HEK293T (cell line): ENCODE results near the gene SMC1B.

Experiments
- CTCF ChIA-PET: fragments of 350-600 bp; formaldehyde crosslinking; extraction: SDS; loops from one replicate; lab custom pipeline; 2021; ENCODE audit warnings: antibody characterized with exemption, inconsistent platforms; lab: Yijun Ruan, JAX
- POLR2A ChIA-PET: fragments of 350-600 bp; formaldehyde crosslinking; extraction: SDS; loops from one replicate; lab custom pipeline; 2020; ENCODE audit warnings: antibody characterized with exemption, inconsistent platforms; lab: Yijun Ruan, JAX
- DNase-seq: peaks from one replicate; pipeline ENCODE4 v3.0.0; 2012; ENCODE audit warnings: mixed read lengths; ENCODE audit errors: extremely low spot score
- ARNT ChIP-seq: fragments of 450-650 bp; IDR thresholded peaks from 2 replicates; pipeline ENCODE4 v1.6.1; 2017; ENCODE audit warnings: mild to moderate bottlenecking
- BHLHE40 ChIP-seq: fragments of 450-650 bp; IDR thresholded peaks from 2 replicates; pipeline ENCODE4 v1.6.1; 2016; ENCODE audit warnings: mild to moderate bottlenecking, moderate library complexity, borderline replicate concordance
- CTBP1 ChIP-seq: fragments of 450-650 bp; IDR thresholded peaks from 2 replicates; pipeline ENCODE4 v1.6.1; 2016; ENCODE audit warnings: borderline replicate concordance
- ELF4 ChIP-seq: fragments of 450-650 bp; IDR thresholded peaks from 2 replicates; pipeline ENCODE4 v1.6.1; 2017; ENCODE audit warnings: antibody characterized with exemption
- FOXA1 ChIP-seq: fragments of 450-650 bp; IDR thresholded peaks from 2 replicates; pipeline ENCODE4 v1.6.1; 2016; ENCODE audit warnings: mild to moderate bottlenecking
- FOXK2 ChIP-seq: fragments of 450-650 bp; IDR thresholded peaks from 2 replicates; pipeline ENCODE4 v1.6.1; 2016; ENCODE audit warnings: mild to moderate bottlenecking
- FOXM1 ChIP-seq: fragments of 450-650 bp; IDR thresholded peaks from 2 replicates; pipeline ENCODE4 v1.6.1; 2017; ENCODE audit warnings: mild to moderate bottlenecking, borderline replicate concordance
- HDGF ChIP-seq: fragments of 450-650 bp; IDR thresholded peaks from 2 replicates; pipeline ENCODE4 v1.6.1; 2017; ENCODE audit warnings: antibody characterized with exemption, borderline replicate concordance
- L3MBTL2 ChIP-seq: fragments of 450-650 bp; conservative IDR thresholded peaks from 2 replicates; pipeline ENCODE4 v1.6.1; 2016; ENCODE audit warnings: mild to moderate bottlenecking
- LEF1 ChIP-seq: fragments of 450-650 bp; IDR thresholded peaks from 2 replicates; pipeline ENCODE4 v1.6.1; 2017; ENCODE audit warnings: mild to moderate bottlenecking, borderline replicate concordance
- NFRKB ChIP-seq: fragments of 450-650 bp; IDR thresholded peaks from 2 replicates; pipeline ENCODE4 v1.6.1; 2016; ENCODE audit warnings: mild to moderate bottlenecking, moderate library complexity
- SP1 ChIP-seq: fragments of 450-650 bp; IDR thresholded peaks from 2 replicates; pipeline ENCODE4 v1.6.1; 2017
- SUZ12 ChIP-seq: fragments of 450-650 bp; IDR thresholded peaks from 2 replicates; pipeline ENCODE4 v1.6.1; 2016; ENCODE audit warnings: mild to moderate bottlenecking
- TARDBP ChIP-seq: fragments of 450-650 bp; IDR thresholded peaks from 2 replicates; pipeline ENCODE4 v1.6.1; 2016
- ZNF384 ChIP-seq: fragments of 450-650 bp; IDR thresholded peaks from 2 replicates; pipeline ENCODE4 v1.6.1; 2016
- TF ChIP-seq, protein P1 (sequence below): fragments of 450-650 bp; IDR thresholded peaks from 2 replicates; pipeline ENCODE4 v1.6.1; 2016

SMC1B gene

DNA sequence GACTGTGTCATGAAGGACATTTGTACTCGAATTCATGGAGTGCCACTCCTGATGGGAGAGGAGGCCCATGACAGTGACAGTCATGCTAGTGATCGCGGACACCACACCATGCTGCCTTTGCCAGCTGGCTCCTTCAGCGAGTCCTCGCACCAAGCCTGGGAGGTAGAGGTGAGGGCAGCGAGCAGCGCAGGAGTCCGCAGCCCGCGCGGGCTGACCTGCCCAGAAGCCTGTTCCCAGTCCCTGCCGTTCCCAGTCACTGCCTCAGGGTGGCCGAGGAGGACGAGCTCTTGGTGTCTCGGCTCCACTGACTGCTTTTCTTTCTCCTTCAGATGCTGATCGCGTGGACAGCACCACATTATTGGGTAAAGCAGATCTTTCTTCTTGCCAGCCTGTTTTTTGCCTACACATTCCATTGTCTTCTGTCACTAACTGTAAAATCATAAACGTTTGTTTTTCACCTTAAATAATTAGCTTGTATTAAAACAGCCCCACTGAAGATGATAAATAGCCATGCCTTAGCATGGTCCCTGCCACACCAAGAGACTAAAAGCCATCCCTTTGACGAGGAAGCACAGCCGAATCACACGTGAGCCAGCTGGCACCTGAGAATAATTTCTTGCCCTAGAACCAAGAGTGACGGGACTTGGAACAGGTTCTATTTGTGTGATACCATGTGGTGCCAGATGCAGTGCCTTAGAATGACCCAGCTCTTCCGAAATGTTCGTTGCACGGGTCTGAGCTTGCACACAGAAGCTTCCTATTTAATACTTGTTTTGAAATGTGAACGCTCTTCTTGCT lies 78.2 kb downstream of the SMC1B start:
- ChIA-PET CTCF (no interaction called here), POLR2A (no interaction called here)
- TF ChIP-seq LEF1 (no peak), SUZ12 (no peak), L3MBTL2 (no peak), NFRKB (no peak), HDGF (no peak), FOXK2 (no peak), CTBP1 (no peak)
- TF ChIP-seq, protein P1, sequence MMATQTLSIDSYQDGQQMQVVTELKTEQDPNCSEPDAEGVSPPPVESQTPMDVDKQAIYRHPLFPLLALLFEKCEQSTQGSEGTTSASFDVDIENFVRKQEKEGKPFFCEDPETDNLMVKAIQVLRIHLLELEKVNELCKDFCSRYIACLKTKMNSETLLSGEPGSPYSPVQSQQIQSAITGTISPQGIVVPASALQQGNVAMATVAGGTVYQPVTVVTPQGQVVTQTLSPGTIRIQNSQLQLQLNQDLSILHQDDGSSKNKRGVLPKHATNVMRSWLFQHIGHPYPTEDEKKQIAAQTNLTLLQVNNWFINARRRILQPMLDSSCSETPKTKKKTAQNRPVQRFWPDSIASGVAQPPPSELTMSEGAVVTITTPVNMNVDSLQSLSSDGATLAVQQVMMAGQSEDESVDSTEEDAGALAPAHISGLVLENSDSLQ = no peak
- DNase-seq = peak; percentile 33

DNA sequence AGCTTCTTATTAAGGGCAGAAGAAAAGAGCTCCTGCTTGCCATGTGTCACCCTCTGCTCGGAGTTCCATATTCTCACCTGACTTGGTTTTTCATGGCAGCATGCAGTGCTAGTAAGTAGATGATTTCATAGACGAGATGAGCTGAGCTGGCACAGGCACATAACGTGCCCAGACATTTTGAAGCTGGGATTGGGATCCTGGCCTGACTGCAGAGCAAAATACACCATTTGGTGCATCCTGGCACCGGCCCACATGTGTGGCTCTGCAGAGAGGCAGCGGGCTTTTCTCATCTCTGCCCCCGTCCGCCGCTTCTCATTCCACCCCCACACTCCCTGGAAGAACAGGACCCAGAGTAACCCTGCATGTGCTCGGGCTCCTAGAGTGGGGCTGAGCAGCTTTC lies 78.9 kb downstream of the SMC1B start:
- DNase-seq = no peak
- ChIA-PET CTCF (interaction anchor here (0.9 kb wide), 1 partner anchor 9 kb away, joined by 3 read pairs; no protein-coding TSS in a partner anchor), POLR2A (no interaction called here)
- TF ChIP-seq ARNT (no peak), CTBP1 (no peak), ZNF384 (no peak), L3MBTL2 (no peak), NFRKB (no peak), SUZ12 (no peak), FOXK2 (no peak), SP1 (no peak), HDGF (no peak), LEF1 (no peak)
- TF ChIP-seq, protein P1 = no peak

DNA sequence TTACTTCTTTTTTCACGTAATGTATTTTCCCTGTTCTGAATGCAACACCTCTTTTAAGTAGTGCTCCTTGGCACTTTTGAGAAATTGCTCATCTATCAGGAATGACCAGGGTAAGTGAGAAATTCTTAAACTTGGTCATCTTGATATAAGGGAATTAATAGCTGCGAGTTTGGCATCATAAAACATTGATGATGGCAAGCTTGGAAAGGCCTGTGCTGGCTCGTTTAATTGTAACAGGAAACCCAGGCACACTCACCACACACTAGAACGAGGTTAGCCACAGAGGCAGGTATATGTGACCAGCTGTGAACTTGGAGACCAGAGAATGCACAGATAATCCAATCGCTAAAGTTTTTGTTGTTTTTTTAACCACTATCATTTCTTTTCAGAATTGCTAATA lies 79.3 kb downstream of the SMC1B start:
- TF ChIP-seq BHLHE40 (no peak), NFRKB (no peak), SUZ12 (no peak), HDGF (no peak), FOXM1 (no peak), FOXK2 (no peak), LEF1 (no peak), FOXA1 (no peak), CTBP1 (no peak), ELF4 (no peak), L3MBTL2 (no peak), SP1 (no peak)
- TF ChIP-seq, protein P1 = no peak
- ChIA-PET POLR2A (no interaction called here), CTCF (interaction anchor here (0.9 kb wide), 1 partner anchor 10 kb away, joined by 3 read pairs; no protein-coding TSS in a partner anchor)
- DNase-seq = no peak

DNA sequence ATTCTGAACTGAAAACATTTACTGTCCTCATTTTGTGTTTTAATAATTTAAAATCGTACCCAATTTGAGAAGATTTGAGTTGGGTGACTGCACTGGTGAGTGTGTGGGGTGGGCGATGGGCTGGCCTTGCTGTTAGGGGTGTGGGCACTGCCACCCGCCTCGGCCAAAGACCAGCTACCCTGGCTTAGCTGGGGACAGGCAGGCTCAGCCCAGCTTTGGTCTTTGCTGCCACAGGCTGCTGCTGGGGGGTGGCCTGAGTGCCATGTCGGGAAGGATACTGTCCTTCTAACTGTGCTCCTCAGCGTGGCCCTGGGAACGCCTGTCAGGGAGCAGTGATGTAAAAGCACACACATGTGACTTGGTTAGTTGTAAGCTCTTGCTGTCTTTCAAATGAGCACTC lies 81.4 kb downstream of the SMC1B start:
- CTCF ChIA-PET = no interaction called here
- TF ChIP-seq ELF4 (no peak), BHLHE40 (no peak), LEF1 (no peak), FOXA1 (no peak), FOXK2 (no peak), ZNF384 (no peak), FOXM1 (no peak), HDGF (no peak), L3MBTL2 (no peak), SUZ12 (no peak), SP1 (no peak), NFRKB (no peak), TARDBP (no peak), CTBP1 (no peak), ARNT (no peak)
- TF ChIP-seq, protein P1 = no peak
- POLR2A ChIA-PET = no interaction called here
- DNase-seq = no peak

DNA sequence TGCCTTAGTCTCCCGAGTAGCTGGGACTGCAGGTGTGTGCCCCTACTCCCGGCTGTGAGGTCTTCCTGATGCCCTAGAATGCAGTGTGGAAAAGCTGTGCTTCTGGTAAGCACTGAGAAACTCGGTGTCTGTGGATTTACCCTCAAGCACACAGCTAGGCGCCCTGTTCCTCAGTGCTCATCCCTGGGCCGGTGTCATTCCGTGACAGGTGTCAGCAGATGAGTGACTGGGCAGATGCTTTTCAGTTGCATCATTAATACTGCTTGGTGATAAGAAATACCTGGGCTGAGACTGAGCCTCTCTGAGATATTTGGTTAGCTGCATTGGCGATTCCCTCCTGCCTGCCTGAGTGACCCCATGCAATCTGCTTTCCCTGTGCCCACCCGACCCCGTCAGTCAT lies 81.9 kb downstream of the SMC1B start:
- POLR2A ChIA-PET = no interaction called here
- TF ChIP-seq HDGF = no peak
- no peak for TF ChIP-seq FOXA1
- no peak for TF ChIP-seq LEF1
- TF ChIP-seq ZNF384 = no peak
- TF ChIP-seq NFRKB = no peak
- TF ChIP-seq L3MBTL2 = no peak
- no peak for TF ChIP-seq SP1
- TF ChIP-seq ELF4 = no peak
- TF ChIP-seq SUZ12 = no peak
- CTCF ChIA-PET = no interaction called here
- DNase-seq = no peak
